ENCODE results near the gene PDIA6.

Gene PDIA6

DNA sequence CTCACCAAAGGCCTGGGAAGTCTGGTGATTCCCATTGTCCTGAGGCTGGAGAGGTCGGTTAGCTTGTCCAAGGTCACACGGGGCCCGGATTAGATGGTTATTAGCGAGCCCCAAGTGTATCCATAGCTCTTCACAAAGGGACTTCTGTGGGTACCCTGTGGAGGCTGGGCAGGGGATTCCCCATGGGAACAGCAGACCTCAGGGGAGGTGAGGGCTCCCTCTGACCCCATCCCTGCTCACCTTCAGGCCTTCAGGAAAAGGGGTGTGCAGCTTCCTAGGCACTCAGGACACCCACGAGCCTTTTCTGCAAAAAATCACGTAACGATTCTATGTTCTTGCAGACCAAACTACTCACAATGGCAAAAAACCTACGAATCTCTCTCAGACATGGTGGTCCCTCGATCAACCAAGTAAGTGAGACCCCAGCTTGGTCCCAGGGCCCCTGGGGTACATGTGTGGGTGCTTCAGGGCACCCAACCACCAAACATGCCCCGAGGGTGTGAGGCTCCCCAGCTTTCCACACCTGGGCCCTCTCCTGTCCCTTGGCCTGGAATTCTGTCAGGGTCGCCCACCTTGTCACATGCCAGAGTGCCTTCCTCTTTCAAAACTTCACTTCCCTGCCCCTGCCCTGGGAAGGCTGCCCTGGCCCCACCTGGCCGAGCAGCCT lies 40.3 kb downstream of the PDIA6 start:
- DNase-seq (ENCODE audit: low read depth): no peak
- TF ChIP-seq, protein P1, sequence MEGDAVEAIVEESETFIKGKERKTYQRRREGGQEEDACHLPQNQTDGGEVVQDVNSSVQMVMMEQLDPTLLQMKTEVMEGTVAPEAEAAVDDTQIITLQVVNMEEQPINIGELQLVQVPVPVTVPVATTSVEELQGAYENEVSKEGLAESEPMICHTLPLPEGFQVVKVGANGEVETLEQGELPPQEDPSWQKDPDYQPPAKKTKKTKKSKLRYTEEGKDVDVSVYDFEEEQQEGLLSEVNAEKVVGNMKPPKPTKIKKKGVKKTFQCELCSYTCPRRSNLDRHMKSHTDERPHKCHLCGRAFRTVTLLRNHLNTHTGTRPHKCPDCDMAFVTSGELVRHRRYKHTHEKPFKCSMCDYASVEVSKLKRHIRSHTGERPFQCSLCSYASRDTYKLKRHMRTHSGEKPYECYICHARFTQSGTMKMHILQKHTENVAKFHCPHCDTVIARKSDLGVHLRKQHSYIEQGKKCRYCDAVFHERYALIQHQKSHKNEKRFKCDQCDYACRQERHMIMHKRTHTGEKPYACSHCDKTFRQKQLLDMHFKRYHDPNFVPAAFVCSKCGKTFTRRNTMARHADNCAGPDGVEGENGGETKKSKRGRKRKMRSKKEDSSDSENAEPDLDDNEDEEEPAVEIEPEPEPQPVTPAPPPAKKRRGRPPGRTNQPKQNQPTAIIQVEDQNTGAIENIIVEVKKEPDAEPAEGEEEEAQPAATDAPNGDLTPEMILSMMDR (IDR thresholded peaks at IDR 0.05; ENCODE audit: control insufficient read depth, extremely low read depth, insufficient read depth): no peak

DNA sequence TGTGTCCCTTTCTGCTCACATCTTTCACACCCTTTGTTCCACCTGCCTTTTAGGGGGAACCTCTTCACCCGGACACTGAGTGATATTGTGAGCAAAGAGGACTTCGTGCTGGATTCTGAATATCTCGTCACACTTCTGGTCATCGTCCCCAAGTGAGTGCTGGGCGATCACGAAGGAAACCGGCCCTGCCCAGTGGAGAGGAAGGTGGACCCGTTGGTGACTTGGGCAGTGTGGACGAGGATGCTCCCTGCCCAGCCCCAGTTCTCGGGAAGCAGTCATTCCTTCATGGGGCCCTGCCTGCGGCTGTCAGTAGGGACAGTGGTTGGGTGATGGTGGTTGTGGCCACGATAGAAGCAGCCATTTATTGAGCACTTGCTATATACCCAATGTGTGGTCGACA lies 40.8 kb downstream of the PDIA6 start:
- DNase-seq (ENCODE audit: low read depth): no peak
- H3K4me3 ChIP-seq (ENCODE audit: low read depth, low read length): no peak overlapping the region
- TF ChIP-seq, protein P1 (IDR thresholded peaks at IDR 0.05; ENCODE audit: control insufficient read depth, extremely low read depth, insufficient read depth): no peak

More for the DNA sequence above, 40.3 kb downstream of the PDIA6 start:
- no peak overlapping the region for H3K4me3 ChIP-seq (ENCODE audit: low read depth, low read length)

DNA sequence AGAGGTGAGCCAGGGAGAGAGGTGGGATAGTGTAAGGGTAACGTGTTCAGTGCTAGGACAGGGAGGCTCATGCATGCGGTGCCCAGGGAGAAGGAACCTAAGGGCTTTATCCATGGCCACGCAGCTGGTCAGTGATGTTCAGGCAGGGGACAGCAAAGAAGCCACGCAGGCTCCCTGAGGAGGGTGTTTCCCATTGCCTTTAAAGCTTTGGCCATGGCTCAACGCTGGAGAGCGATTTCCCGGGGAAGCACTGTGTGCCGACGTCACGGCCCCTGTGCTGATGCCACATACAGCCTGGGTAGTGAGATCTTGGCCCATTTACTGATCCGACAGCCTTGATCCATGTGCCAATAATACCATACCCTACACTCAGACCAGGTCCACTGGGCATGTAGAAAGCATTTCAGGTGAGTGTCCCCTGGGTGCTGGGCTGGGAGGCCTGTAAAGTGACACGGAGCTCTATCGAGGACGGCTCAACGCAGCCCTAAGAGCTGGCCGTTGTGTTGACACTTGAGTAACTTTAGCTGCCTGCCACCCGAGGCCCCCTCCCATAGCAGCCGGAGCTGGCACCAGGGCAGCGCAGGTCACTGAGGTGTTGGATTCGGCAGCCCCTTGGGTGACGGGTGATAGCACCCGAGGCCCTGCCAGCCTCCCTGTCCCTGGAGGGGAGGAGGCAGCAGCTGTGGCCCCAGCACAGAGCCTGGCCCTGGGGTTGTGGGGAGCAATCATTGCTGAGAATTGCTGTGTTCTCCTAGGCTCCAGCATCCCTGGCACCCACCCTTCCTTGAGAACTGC lies 41.4 kb downstream of the PDIA6 start:
- DNase-seq (ENCODE audit: low read depth): no peak
- TF ChIP-seq, protein P1 (IDR thresholded peaks at IDR 0.05; ENCODE audit: control insufficient read depth, extremely low read depth, insufficient read depth): no peak
- no peak overlapping the region for H3K4me3 ChIP-seq (ENCODE audit: low read depth, low read length)

DNA sequence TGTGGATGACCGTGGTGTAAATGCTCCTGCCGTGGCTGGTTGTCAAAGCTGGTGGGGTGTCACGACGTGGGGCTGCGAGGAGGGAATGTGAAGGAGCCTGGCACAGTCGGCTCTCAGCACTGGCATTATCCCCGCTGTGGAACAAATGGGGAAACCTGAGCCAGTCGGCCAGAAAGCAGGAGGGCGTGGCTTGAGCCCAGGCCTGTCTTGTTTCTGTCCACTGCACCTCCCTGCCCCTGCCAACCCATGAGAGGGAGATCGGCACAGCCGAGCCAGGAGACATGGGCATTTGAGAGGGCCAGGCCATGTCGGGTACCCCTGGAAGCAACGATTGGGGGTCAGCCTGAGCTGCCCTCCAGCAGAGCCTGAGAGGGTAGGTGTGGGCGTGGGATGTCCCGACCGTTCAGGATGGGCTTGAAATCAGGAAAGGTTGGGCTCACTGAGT lies 44.5 kb downstream of the PDIA6 start:
- DNase-seq (ENCODE audit: low read depth): no peak
- no peak overlapping the region for H3K4me3 ChIP-seq (ENCODE audit: low read depth, low read length)
- TF ChIP-seq, protein P1 (IDR thresholded peaks at IDR 0.05; ENCODE audit: control insufficient read depth, extremely low read depth, insufficient read depth): no peak

DNA sequence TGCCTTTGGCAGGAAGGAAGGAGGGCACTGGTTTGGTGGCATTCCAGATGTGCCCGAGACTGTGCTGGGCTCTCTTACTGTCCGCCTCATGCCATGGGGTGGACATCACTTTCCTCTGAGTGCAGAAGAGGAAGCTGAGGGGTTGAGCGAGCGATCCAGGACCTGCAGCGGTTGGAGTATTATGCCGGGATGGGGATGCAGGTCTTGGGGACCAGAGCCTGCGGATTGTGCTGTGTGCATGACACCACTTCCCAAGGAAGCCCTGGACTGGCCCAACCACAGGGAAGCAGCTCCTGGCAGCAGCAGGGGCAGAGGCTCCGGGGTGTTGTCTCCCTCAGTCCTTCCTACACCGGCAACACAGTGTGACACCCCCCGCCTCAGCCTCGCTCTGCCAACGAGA lies 46.7 kb downstream of the PDIA6 start:
- H3K4me3 ChIP-seq (ENCODE audit: low read depth, low read length): no peak overlapping the region
- no peak for DNase-seq (ENCODE audit: low read depth)
- TF ChIP-seq, protein P1 (IDR thresholded peaks at IDR 0.05; ENCODE audit: control insufficient read depth, extremely low read depth, insufficient read depth): no peak

DNA sequence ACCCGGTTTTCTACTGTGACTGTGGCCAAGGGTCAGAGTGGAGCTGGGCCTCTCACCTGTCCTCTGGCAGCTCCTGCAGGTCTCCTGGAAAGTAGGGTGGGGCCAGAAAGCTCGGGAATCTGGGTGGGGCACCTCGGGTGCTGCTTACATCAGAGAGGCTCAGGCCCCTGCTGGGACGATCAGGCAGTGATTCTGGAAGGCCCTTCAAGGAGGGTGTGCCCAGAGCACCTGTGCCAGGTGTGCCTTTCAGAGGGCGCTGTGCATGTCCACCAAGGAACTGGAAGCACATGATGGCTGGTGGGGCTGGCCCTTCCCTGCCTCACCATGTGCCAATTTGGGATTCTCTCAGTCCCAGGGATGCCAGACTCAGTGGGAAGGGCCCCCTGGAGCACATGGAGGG lies 47.1 kb downstream of the PDIA6 start:
- no peak overlapping the region for H3K4me3 ChIP-seq (ENCODE audit: low read depth, low read length)
- TF ChIP-seq, protein P1 (IDR thresholded peaks at IDR 0.05; ENCODE audit: control insufficient read depth, extremely low read depth, insufficient read depth): no peak
- no peak for DNase-seq (ENCODE audit: low read depth)

Data from LNCaP clone FGC (cell line).